IPS-18c (cell line): ENCODE data around the gene MYO16.
"Not testable (repeated sequence)": the region's sequence is repeated elsewhere in the genome, so short reads cannot be mapped to it uniquely, and the experiment has no call there.

Source experiments
- H3K4me3 ChIP-seq: 2 replicates; pipeline ENCODE4 v1.7.0; 2013; ENCODE audit warnings: low read depth, mild to moderate bottlenecking, low read length, moderate library complexity; ENCODE audit not compliant: insufficient read depth
- H3K9me3 ChIP-seq: one replicate; pipeline ENCODE4 v1.6.1; 2013; ENCODE audit warnings: mild to moderate bottlenecking, low read length, moderate library complexity; ENCODE audit not compliant: control insufficient read depth, insufficient read depth

MYO16 gene

GRCh38 chr13:108961542-108962125 is 332.2 kb downstream of the MYO16 start:
- Histone ChIP-seq H3K4me3 (no peak overlapping the region), H3K9me3 (no peaks in the 10 kb centered on the region)

GRCh38 chr13:108962654-108963053 is 333.2 kb downstream of the MYO16 start:
- Histone ChIP-seq H3K9me3 (no peaks in the 10 kb centered on the region), H3K4me3 (no peak overlapping the region)

- Histone ChIP-seq H3K9me3 (no peaks in the 10 kb centered on the region), H3K4me3 (no peak overlapping the region)
These were observed 333.9 kb downstream of the MYO16 start for GRCh38 chr13:108963276-108963810.

- Histone ChIP-seq H3K9me3 (no peaks in the 10 kb centered on the region), H3K4me3 (no peak overlapping the region)
These were observed 334.6 kb downstream of the MYO16 start for GRCh38 chr13:108963846-108964600.

GRCh38 chr13:108964606-108965005 is 335.2 kb downstream of the MYO16 start:
- Histone ChIP-seq H3K4me3 (no peak overlapping the region), H3K9me3 (no peaks in the 10 kb centered on the region)

GRCh38 chr13:108967371-108967770 is 338.0 kb downstream of the MYO16 start:
- no peaks in the 10 kb centered on the region for H3K9me3 ChIP-seq

GRCh38 chr13:108968566-108968965 is 339.2 kb downstream of the MYO16 start:
- Histone ChIP-seq H3K9me3 (no peaks in the 10 kb centered on the region), H3K4me3 (no peak overlapping the region)

More at GRCh38 chr13:108967371-108967770, 338.0 kb downstream of the MYO16 start:
- no peak overlapping the region for H3K4me3 ChIP-seq

GRCh38 chr13:108974686-108975085 is 345.3 kb downstream of the MYO16 start:
- Histone ChIP-seq H3K9me3 (no peaks in the 10 kb centered on the region), H3K4me3 (no peak overlapping the region)

GRCh38 chr13:108980237-108980636 is 350.8 kb downstream of the MYO16 start:
- no peaks in the 10 kb centered on the region for H3K9me3 ChIP-seq
- no peak overlapping the region for H3K4me3 ChIP-seq

GRCh38 chr13:108981407-108981806 is 352.0 kb downstream of the MYO16 start:
- Histone ChIP-seq H3K4me3 (no peak overlapping the region), H3K9me3 (no peaks in the 10 kb centered on the region)

GRCh38 chr13:108983273-108983672 is 353.9 kb downstream of the MYO16 start:
- no peak overlapping the region for H3K4me3 ChIP-seq
- no peaks in the 10 kb centered on the region for H3K9me3 ChIP-seq

- no peaks in the 10 kb centered on the region for H3K9me3 ChIP-seq
- H3K4me3 ChIP-seq, result no peak overlapping the region
These were observed 355.0 kb downstream of the MYO16 start for GRCh38 chr13:108984251-108984920.

- Histone ChIP-seq H3K4me3 (no peak overlapping the region), H3K9me3 (no peaks in the 10 kb centered on the region)
These were observed 355.8 kb downstream of the MYO16 start for GRCh38 chr13:108985166-108985565.

GRCh38 chr13:108987517-108987916 is 358.1 kb downstream of the MYO16 start:
- H3K4me3 ChIP-seq, result no peak overlapping the region
- H3K9me3 ChIP-seq, result no peaks in the 10 kb centered on the region

GRCh38 chr13:108987944-108988343 is 358.5 kb downstream of the MYO16 start:
- no peak overlapping the region for H3K4me3 ChIP-seq
- no peaks in the 10 kb centered on the region for H3K9me3 ChIP-seq

GRCh38 chr13:108991416-108991815 is 362.0 kb downstream of the MYO16 start:
- not testable (repeated sequence) for H3K9me3 ChIP-seq, H3K4me3 ChIP-seq

- no peak overlapping the region for H3K4me3 ChIP-seq
- H3K9me3 ChIP-seq, result no peaks in the 10 kb centered on the region
These were observed 363.9 kb downstream of the MYO16 start for GRCh38 chr13:108993346-108993745.

- no peaks in the 10 kb centered on the region for H3K9me3 ChIP-seq
- no peak overlapping the region for H3K4me3 ChIP-seq
These were observed 367.0 kb downstream of the MYO16 start for GRCh38 chr13:108996430-108996829.
